A673 (cell line): ENCODE results near the gene DAB1. TPM values are rescaled to one million over a fixed set of nuclear protein-coding genes. Genes with fewer than 3 reads are reported as not detected.

Source experiments
- BruUV-seq: library from RNA; stranded (reverse); fragments of 400-500 nt; replicated peaks from 2 replicates; lab custom pipeline; 2021; lab: Mats Ljungman, UMichigan
- CTCF ChIA-PET: fragments of 300-600 bp; sonication (Branson Sonifier 250); formaldehyde crosslinking; loops from one replicate; lab custom pipeline; 2022; ENCODE audit warnings: antibody characterized with exemption; lab: Charles Lee
- POLR2A ChIA-PET: fragments of 300-600 bp; sonication (Branson Sonifier 250); formaldehyde crosslinking; loops from one replicate; lab custom pipeline; 2022; ENCODE audit warnings: antibody characterized with exemption; ENCODE audit not compliant: low non-redundant PET; lab: Charles Lee
- DNase-seq: peaks from one replicate; pipeline ENCODE4 v3.0.0-alpha.2; 2015; ENCODE audit warnings: low spot score
- H3K27ac ChIP-seq: fragments of 200-600 bp; sonication (generic); 2 replicates; pipeline ENCODE4 v1.5.1; 2016; ENCODE audit warnings: mixed run types, low read depth, mild to moderate bottlenecking, mixed read lengths, antibody characterized with exemption, low read length; ENCODE audit not compliant: poor library complexity, severe bottlenecking
- H3K27me3 ChIP-seq: fragments of 200-600 bp; sonication (generic); replicated peaks from 2 replicates; pipeline ENCODE4 v1.6.1; 2017; ENCODE audit warnings: mixed run types, low read depth, mild to moderate bottlenecking, mixed read lengths, antibody characterized with exemption, low read length; ENCODE audit not compliant: insufficient read depth, poor library complexity
- H3K36me3 ChIP-seq: fragments of 200-600 bp; sonication (generic); 2 replicates; pipeline ENCODE4 v1.6.1; 2016; ENCODE audit warnings: mixed run types, mild to moderate bottlenecking, mixed read lengths, antibody characterized with exemption, low read length; ENCODE audit not compliant: insufficient read depth, poor library complexity, severe bottlenecking
- H3K4me1 ChIP-seq: fragments of 200-600 bp; sonication (generic); 2 replicates; pipeline ENCODE4 v1.6.1; 2017; ENCODE audit warnings: mixed run types, mild to moderate bottlenecking, mixed read lengths, antibody characterized with exemption, low read length; ENCODE audit not compliant: insufficient read depth, poor library complexity, severe bottlenecking
- H3K4me3 ChIP-seq: fragments of 200-600 bp; sonication (generic); 2 replicates; pipeline ENCODE4 v1.5.1; 2016; ENCODE audit warnings: low read depth, mixed run types, mild to moderate bottlenecking, mixed read lengths, low read length; ENCODE audit not compliant: poor library complexity, severe bottlenecking
- H3K9me3 ChIP-seq: fragments of 200-600 bp; sonication (generic); 2 replicates; pipeline ENCODE4 v1.6.1; 2016; ENCODE audit warnings: mixed run types, low read depth, mild to moderate bottlenecking, mixed read lengths, antibody characterized with exemption, low read length; ENCODE audit not compliant: poor library complexity, severe bottlenecking
- CTCF ChIP-seq: fragments of 300-800, 200-600 bp; sonication (generic); conservative IDR thresholded peaks from 2 replicates; pipeline ENCODE4 v1.5.1; 2017; ENCODE audit warnings: low read depth, mild to moderate bottlenecking, antibody characterized with exemption, low read length, moderate library complexity, mixed read lengths
- EZH2 ChIP-seq: fragments of 200-600 bp; sonication (generic); IDR thresholded peaks from 2 replicates; pipeline ENCODE4 v1.6.1; 2017; ENCODE audit warnings: borderline replicate concordance, low read depth, mild to moderate bottlenecking, mixed read lengths, antibody characterized with exemption, low read length; ENCODE audit not compliant: poor library complexity, severe bottlenecking
- intact Hi-C: fragments of 100-400 bp; cut with micrococcal nuclease; formaldehyde crosslinking; loops from one replicate; pipeline ENCODE4 v1.10.0; 2022; ENCODE audit not compliant: unreplicated experiment
- total RNA-seq: library from RNA; stranded (reverse); gene quantifications from 2 replicates; pipeline ENCODE4 v1.2.3, GENCODE V29; 2021

Gene DAB1
- total RNA-seq, 1 experiment from 2014 or later, result 112 TPM

DNA sequence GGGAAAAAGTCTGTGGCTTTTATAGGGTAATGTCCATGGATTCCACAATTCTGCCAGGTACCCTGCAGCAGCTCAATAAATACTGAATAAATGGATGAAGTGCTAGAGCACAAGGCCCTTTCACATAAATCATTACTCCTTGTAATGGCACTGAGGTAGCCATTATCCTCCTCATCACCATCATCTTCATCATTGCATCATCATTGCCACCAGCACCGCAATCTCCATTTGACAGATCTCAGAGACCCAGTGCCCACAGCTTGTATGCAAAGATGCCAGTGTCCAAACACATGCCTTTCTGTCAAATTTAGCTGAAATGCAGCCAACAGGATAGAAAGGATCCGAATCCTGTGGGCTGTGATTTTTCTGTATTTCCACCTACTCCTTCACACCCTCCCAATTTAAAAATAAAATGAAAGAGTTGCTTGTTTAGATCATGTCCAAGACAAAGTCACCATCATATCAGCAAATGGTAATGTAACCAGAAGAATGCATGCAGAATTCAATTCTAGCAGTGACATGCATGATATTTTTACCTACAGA lies 17.4 kb downstream of the DAB1 start:
- POLR2A ChIA-PET, result no interaction called here

DNA sequence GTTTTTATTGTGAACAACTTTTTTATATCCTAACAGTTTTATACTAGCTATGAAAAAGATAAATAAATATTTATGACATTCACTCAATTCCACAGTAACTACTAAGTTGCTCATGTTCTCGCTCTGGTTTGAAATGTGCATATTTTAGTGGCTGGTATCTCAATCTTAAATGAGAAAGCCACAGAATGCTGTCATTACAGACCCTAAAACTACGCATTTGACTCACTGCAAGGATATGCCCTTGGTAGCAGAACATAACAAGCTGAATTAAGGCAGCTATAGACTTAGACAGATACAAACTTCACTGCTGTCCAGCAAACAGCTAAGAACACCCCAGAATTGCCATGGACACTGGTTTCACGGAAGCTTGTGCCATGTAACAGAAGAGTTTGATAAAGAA lies 19.0 kb downstream of the DAB1 start:
- H3K9me3 ChIP-seq, result no peaks in the 10 kb centered on the region
- H3K27ac ChIP-seq, result no peak overlapping the region
- intact Hi-C loops, result no loop called here
- ChIA-PET POLR2A (no interaction called here), CTCF (no interaction called here)
- DNase-seq, result no peak
- H3K36me3 ChIP-seq, result no peaks in the 10 kb centered on the region
- no TSS peak for BruUV-seq
- peaks cover 47% of the 10 kb centered on the region for H3K4me1 ChIP-seq
- TF ChIP-seq EZH2 (no peak), CTCF (no peak)
- H3K4me3 ChIP-seq, result no peak overlapping the region
- H3K27me3 ChIP-seq, result no peaks in the 10 kb centered on the region

More for the DNA sequence above, 17.4 kb downstream of the DAB1 start:
- DNase-seq, result no peak
- no peak overlapping the region for H3K4me3 ChIP-seq
- H3K9me3 ChIP-seq, result no peaks in the 10 kb centered on the region
- H3K27me3 ChIP-seq, result no peaks in the 10 kb centered on the region
- peaks cover 58% of the 10 kb centered on the region for H3K4me1 ChIP-seq
- no peaks in the 10 kb centered on the region for H3K36me3 ChIP-seq
- H3K27ac ChIP-seq, result no peak overlapping the region
- no TSS peak for BruUV-seq
- intact Hi-C loops, result no loop called here
- no peak for TF ChIP-seq EZH2
- TF ChIP-seq CTCF, result no peak
- CTCF ChIA-PET, result no interaction called here

DNA sequence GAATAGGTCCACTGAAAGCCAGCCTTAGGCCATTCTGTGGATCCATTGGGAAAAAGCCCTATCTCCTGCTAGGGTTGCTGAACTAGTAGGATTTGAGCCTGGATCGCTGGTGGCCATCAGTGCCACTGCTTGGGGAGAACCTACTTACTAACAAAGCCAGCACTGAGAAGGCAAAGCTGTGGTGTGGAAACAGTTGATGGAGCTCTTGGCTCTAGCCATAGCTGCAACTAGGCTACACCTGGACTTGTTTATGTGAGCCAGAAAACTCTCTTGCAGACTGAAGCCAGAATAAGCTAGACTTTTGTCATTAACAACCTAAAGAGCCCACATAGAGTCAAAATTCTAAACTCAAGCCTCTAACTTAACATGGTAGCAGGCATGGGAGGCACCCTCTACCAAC lies 20.7 kb downstream of the DAB1 start:
- no TSS peak for BruUV-seq

More for the DNA sequence above, 20.7 kb downstream of the DAB1 start:
- Histone ChIP-seq H3K27me3 (no peaks in the 10 kb centered on the region), H3K4me3 (no peak overlapping the region), H3K4me1 (peaks cover 39% of the 10 kb centered on the region), H3K36me3 (peaks cover 5% of the 10 kb centered on the region), H3K27ac (no peak overlapping the region), H3K9me3 (no peaks in the 10 kb centered on the region)
- ChIA-PET POLR2A (no interaction called here), CTCF (interaction anchor here (0.6 kb wide), 1 partner anchor 572 kb away, joined by 5 read pairs; no protein-coding TSS in a partner anchor)
- no peak for DNase-seq
- intact Hi-C loops, result no loop called here
- TF ChIP-seq EZH2, result no peak
- TF ChIP-seq CTCF, result no peak
